ENCODE results near the gene CUX1.
"Not testable (repeated sequence)": the region's sequence is repeated elsewhere in the genome, so short reads cannot be mapped to it uniquely, and the experiment has no call there.

CUX1 gene

DNA sequence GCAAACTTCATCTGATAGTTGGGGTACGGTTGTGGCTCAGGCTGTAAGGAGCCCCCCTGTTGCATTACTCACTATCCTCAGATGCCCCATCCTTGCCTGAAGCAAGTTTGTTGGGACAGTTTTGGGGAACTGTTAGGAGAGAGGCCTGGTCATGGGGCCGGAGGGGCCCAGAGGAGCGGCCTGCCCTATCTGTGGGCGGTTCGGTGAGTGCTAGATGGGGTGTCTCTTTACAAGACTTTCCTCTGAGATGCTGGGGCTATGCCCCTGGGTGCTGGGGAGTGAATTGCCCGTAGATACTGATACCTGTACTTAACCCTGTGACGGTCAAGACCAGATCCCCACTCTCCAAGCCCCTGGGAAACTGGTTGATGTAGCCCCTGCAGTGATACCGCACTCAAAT, 12.4 kb downstream of the CUX1 start:
- Histone ChIP-seq H3K9me3 (ENCODE audit: severe bottlenecking) (no peaks in the 10 kb centered on the region), H3K36me3 (ENCODE audit: low read depth) (no peaks in the 10 kb centered on the region; the same call in 1 of the 2 replicates), H3K4me3 (ENCODE audit: severe bottlenecking) (no peak overlapping the region), H3K27me3 (ENCODE audit: insufficient read depth, poor library complexity, severe bottlenecking) (no peaks in the 10 kb centered on the region), H3K27ac (ENCODE audit: poor library complexity, severe bottlenecking) (no peak overlapping the region), H3K4me1 (ENCODE audit: insufficient read depth, poor library complexity, severe bottlenecking) (no peaks in the 10 kb centered on the region)
- no peak for DNase-seq (ENCODE audit: low spot score)
- TF ChIP-seq, protein P1, sequence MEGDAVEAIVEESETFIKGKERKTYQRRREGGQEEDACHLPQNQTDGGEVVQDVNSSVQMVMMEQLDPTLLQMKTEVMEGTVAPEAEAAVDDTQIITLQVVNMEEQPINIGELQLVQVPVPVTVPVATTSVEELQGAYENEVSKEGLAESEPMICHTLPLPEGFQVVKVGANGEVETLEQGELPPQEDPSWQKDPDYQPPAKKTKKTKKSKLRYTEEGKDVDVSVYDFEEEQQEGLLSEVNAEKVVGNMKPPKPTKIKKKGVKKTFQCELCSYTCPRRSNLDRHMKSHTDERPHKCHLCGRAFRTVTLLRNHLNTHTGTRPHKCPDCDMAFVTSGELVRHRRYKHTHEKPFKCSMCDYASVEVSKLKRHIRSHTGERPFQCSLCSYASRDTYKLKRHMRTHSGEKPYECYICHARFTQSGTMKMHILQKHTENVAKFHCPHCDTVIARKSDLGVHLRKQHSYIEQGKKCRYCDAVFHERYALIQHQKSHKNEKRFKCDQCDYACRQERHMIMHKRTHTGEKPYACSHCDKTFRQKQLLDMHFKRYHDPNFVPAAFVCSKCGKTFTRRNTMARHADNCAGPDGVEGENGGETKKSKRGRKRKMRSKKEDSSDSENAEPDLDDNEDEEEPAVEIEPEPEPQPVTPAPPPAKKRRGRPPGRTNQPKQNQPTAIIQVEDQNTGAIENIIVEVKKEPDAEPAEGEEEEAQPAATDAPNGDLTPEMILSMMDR (IDR thresholded peaks at IDR 0.05; ENCODE audit: poor library complexity, severe bottlenecking): no peak
- no peak for ATAC-seq (ENCODE audit: low read depth)

DNA sequence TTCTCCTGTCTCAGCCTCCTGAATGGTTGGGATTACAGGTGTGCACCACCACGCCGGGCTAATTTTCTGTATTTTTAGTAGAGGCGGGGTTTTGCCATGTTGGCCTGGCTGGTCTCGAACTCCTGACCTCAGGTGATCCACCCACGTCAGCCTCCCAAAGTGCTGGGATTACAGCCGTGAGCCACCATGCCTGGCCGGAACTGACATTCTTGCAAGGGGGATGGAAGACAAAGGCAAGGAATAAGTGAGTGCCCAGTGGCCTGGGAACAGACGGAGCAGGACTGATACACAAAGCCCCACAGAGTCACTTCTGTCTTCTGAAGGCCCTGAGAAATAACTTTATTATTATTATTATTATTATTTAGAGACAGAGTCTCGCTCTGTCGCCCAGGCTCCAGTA, 14.0 kb downstream of the CUX1 start:
- not testable (repeated sequence) for H3K27ac ChIP-seq (ENCODE audit: poor library complexity, severe bottlenecking); H3K36me3 ChIP-seq (ENCODE audit: low read depth); H3K9me3 ChIP-seq (ENCODE audit: severe bottlenecking); H3K4me3 ChIP-seq (ENCODE audit: severe bottlenecking); H3K27me3 ChIP-seq (ENCODE audit: insufficient read depth, poor library complexity, severe bottlenecking); DNase-seq (ENCODE audit: low spot score); ATAC-seq (ENCODE audit: low read depth); H3K4me1 ChIP-seq (ENCODE audit: insufficient read depth, poor library complexity, severe bottlenecking)

DNA sequence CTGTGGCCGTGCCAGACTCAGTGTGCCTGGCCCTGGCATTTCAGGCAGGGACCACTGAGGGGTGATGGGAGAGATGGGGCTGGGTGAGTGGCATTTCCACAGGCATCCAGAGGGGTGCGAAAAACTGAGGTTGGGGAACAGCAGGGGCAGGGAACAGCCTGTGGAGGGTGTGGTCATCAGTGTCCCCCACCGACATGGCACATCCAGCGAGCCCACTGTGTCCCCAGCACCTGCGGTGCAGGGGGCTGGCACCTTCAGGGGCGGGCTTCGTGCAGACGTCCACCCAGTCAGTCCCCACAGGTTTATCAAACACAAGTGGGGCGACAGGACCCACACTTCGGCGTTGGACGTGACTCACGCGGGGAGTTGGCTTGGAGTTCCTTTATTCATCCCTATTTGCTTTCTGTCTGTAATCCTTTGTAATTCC, 14.8 kb downstream of the CUX1 start:
- no peaks in the 10 kb centered on the region; the same call in 1 of the 2 replicates for H3K36me3 ChIP-seq (ENCODE audit: low read depth)

DNA sequence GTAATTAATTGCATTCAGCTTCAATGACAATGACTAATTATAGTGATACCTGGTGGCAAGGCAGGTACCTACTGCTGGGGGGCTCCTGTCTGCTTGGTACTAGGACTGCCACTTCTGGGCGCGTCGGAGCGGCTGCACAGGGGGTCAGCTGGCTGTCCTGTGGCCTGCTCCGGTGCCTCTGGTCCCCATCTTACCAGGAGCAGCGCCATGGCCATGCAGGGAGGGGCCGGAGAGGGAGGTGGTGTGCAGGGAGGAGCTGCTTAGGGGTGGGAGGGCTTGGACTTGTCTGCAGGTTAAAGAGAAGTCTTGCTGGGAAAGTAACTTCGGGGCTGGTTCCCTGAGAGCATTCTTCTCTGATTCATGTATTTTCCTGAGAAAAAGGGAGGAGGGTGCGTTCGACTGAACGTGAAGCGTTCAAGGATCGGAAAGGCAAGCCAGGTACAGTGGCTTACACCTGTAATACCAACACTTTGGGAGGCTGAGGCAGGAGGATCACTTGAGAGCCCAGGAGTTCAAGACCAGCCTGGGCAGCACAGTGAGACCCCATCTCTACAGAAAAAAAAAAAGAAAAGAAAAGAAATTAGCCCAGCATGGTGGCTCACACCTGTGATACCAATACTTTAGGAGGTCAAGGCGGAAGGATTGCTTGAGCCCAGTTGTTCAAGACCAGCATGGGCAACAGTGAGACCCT, 15.4 kb downstream of the CUX1 start:
- TF ChIP-seq, protein P1 (IDR thresholded peaks at IDR 0.05; ENCODE audit: poor library complexity, severe bottlenecking): no peak
- H3K4me3 ChIP-seq (ENCODE audit: severe bottlenecking): no peak overlapping the region
- no peaks in the 10 kb centered on the region for H3K27me3 ChIP-seq (ENCODE audit: insufficient read depth, poor library complexity, severe bottlenecking)
- H3K4me1 ChIP-seq (ENCODE audit: insufficient read depth, poor library complexity, severe bottlenecking): no peaks in the 10 kb centered on the region
- H3K36me3 ChIP-seq (ENCODE audit: low read depth): no peaks in the 10 kb centered on the region
- no peak for DNase-seq (ENCODE audit: low spot score)
- no peak overlapping the region for H3K27ac ChIP-seq (ENCODE audit: poor library complexity, severe bottlenecking)
- no peak for ATAC-seq (ENCODE audit: low read depth)
- no peaks in the 10 kb centered on the region for H3K9me3 ChIP-seq (ENCODE audit: severe bottlenecking)

More for the DNA sequence above, 14.8 kb downstream of the CUX1 start:
- DNase-seq (ENCODE audit: low spot score) (no peak), ATAC-seq (ENCODE audit: low read depth) (no peak)
- TF ChIP-seq, protein P1 (IDR thresholded peaks at IDR 0.05; ENCODE audit: poor library complexity, severe bottlenecking): no peak
- Histone ChIP-seq H3K27ac (ENCODE audit: poor library complexity, severe bottlenecking) (no peak overlapping the region), H3K4me3 (ENCODE audit: severe bottlenecking) (no peak overlapping the region), H3K9me3 (ENCODE audit: severe bottlenecking) (no peaks in the 10 kb centered on the region), H3K4me1 (ENCODE audit: insufficient read depth, poor library complexity, severe bottlenecking) (no peaks in the 10 kb centered on the region), H3K27me3 (ENCODE audit: insufficient read depth, poor library complexity, severe bottlenecking) (no peaks in the 10 kb centered on the region)

DNA sequence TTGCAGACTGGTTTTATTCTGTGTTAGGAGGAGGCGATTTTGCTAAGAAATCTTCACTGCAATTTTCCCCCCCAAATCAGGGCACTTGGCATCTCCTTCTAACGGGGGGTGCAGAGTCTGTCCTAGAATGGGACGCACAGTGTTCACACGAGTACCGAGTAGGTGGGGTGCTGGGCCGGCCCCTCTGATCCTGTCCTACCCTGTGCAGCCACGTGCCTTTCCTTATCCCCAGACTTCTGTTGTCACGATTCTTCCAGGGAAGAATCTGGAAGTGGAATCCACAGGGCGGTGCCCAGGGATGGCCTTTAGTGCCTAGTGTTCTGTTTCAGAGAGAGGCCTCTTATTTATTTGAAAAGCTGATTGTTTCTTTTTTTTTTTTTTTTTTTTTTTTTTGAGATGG, 16.4 kb downstream of the CUX1 start:
- ATAC-seq (ENCODE audit: low read depth) (no peak), DNase-seq (ENCODE audit: low spot score) (no peak)
- Histone ChIP-seq H3K9me3 (ENCODE audit: severe bottlenecking) (no peaks in the 10 kb centered on the region), H3K36me3 (ENCODE audit: low read depth) (no peaks in the 10 kb centered on the region), H3K27ac (ENCODE audit: poor library complexity, severe bottlenecking) (no peak overlapping the region), H3K4me3 (ENCODE audit: severe bottlenecking) (no peak overlapping the region), H3K4me1 (ENCODE audit: insufficient read depth, poor library complexity, severe bottlenecking) (no peaks in the 10 kb centered on the region), H3K27me3 (ENCODE audit: insufficient read depth, poor library complexity, severe bottlenecking) (no peaks in the 10 kb centered on the region)
- TF ChIP-seq, protein P1 (IDR thresholded peaks at IDR 0.05; ENCODE audit: poor library complexity, severe bottlenecking): no peak

Measured in RWPE2 (cell line).